ENCODE measurements around the gene PTPRZ1.

The PTPRZ1 gene

GRCh38 chr7:121872831-121873288, at the start of gene PTPRZ1:
TSS of gene PTPRZ1 (plus strand) at chr7:121873161. CDS start at chr7:121873500, 339 bp downstream.
- DNase-seq (ENCODE audit: low read depth), result peak; percentile 11
- H3K4me3 ChIP-seq (ENCODE audit: control insufficient read depth, low read depth, low read length), result peak within 1 kb of the TSS; percentile 44
- TF ChIP-seq CTCF (conservative IDR thresholded peaks at IDR 0.05; ENCODE audit: control insufficient read depth, insufficient read depth, low read depth, low read length), result no peak

GRCh38 chr7:121824276-121824675, 48.7 kb upstream of the PTPRZ1 start:
- H3K4me3 ChIP-seq (ENCODE audit: control insufficient read depth, low read depth, low read length), result no peak overlapping the region
- no peak for TF ChIP-seq CTCF (conservative IDR thresholded peaks at IDR 0.05; ENCODE audit: control insufficient read depth, insufficient read depth, low read depth, low read length)
- no peak for DNase-seq (ENCODE audit: low read depth)

GRCh38 chr7:121831351-121831750, 41.6 kb upstream of the PTPRZ1 start:
- TF ChIP-seq CTCF (conservative IDR thresholded peaks at IDR 0.05; ENCODE audit: control insufficient read depth, insufficient read depth, low read depth, low read length), result no peak
- no peak for DNase-seq (ENCODE audit: low read depth)
- H3K4me3 ChIP-seq (ENCODE audit: control insufficient read depth, low read depth, low read length), result no peak overlapping the region

GRCh38 chr7:121831801-121832200, 41.2 kb upstream of the PTPRZ1 start:
- no peak for DNase-seq (ENCODE audit: low read depth)
- no peak for TF ChIP-seq CTCF (conservative IDR thresholded peaks at IDR 0.05; ENCODE audit: control insufficient read depth, insufficient read depth, low read depth, low read length)
- no peak overlapping the region for H3K4me3 ChIP-seq (ENCODE audit: control insufficient read depth, low read depth, low read length)

- no peak for DNase-seq (ENCODE audit: low read depth)
- TF ChIP-seq CTCF (conservative IDR thresholded peaks at IDR 0.05; ENCODE audit: control insufficient read depth, insufficient read depth, low read depth, low read length), result no peak
Observed at GRCh38 chr7:121832347-121832746, 40.6 kb upstream of the PTPRZ1 start.

GRCh38 chr7:121833991-121834390, 39.0 kb upstream of the PTPRZ1 start:
- no peak for DNase-seq (ENCODE audit: low read depth)
- TF ChIP-seq CTCF (conservative IDR thresholded peaks at IDR 0.05; ENCODE audit: control insufficient read depth, insufficient read depth, low read depth, low read length), result no peak
- H3K4me3 ChIP-seq (ENCODE audit: control insufficient read depth, low read depth, low read length), result no peak overlapping the region

More at GRCh38 chr7:121832347-121832746, 40.6 kb upstream of the PTPRZ1 start:
- H3K4me3 ChIP-seq (ENCODE audit: control insufficient read depth, low read depth, low read length), result no peak overlapping the region

GRCh38 chr7:121837462-121837861, 35.5 kb upstream of the PTPRZ1 start:
- no peak overlapping the region for H3K4me3 ChIP-seq (ENCODE audit: control insufficient read depth, low read depth, low read length)
- DNase-seq (ENCODE audit: low read depth), result no peak
- no peak for TF ChIP-seq CTCF (conservative IDR thresholded peaks at IDR 0.05; ENCODE audit: control insufficient read depth, insufficient read depth, low read depth, low read length)
